H1 (cell line): ENCODE data around the gene APBA2. TPM values are rescaled to one million over a fixed set of nuclear protein-coding genes. Genes with fewer than 3 reads are reported as not detected.

Experiments used
- CTCF ChIA-PET: fragments of 300-600 bp; sonication (Branson Sonifier 250); formaldehyde crosslinking; loops from one replicate; lab custom pipeline; 2021; ENCODE audit not compliant: partially characterized antibody; lab: Charles Lee
- POLR2A ChIA-PET: fragments of 300-600 bp; sonication (Branson Sonifier 250); formaldehyde crosslinking; loops from one replicate; lab custom pipeline; 2021; ENCODE audit warnings: inconsistent platforms; ENCODE audit not compliant: partially characterized antibody; lab: Charles Lee
- DNase-seq, 2 experiments: peaks; one replicate each; pipeline versions ENCODE4 v3.0.0 to v3.0.0-alpha.2; 2010 to 2022; ENCODE audit warnings: low spot score in 2 of 2, low read depth in 1 of 2, mixed read lengths in 1 of 2
- FAIRE-seq: peaks from 2 replicates; lab custom pipeline; 2011; peaks lifted over from hg19 to GRCh38; lab: Jason Lieb, UNC
- H2AFZ ChIP-seq: 2 replicates; pipeline ENCODE4 v1.8.1; 2012; ENCODE audit warnings: low read length, inconsistent platforms
- H2AK5ac ChIP-seq: 2 replicates; pipeline ENCODE4 v1.6.1; 2013; ENCODE audit warnings: low read depth, low read length
- H2BK120ac ChIP-seq: replicated peaks from 2 replicates; pipeline ENCODE3; 2013; ENCODE audit warnings: low read depth, low read length, inconsistent platforms
- H2BK12ac ChIP-seq: 2 replicates; pipeline ENCODE4 v1.6.1; 2013; ENCODE audit warnings: low read depth, low read length
- H2BK15ac ChIP-seq: 2 replicates; pipeline ENCODE4 v1.6.1; 2013; ENCODE audit warnings: low read length
- H2BK20ac ChIP-seq: 2 replicates; pipeline ENCODE4 v1.6.1; 2013; ENCODE audit warnings: low read length
- H2BK5ac ChIP-seq: 2 replicates; pipeline ENCODE4 v1.6.1; 2013; ENCODE audit warnings: low read depth, low read length
- H3K14ac ChIP-seq: 2 replicates; pipeline ENCODE4 v1.6.1; 2013; ENCODE audit warnings: inconsistent platforms; ENCODE audit not compliant: insufficient read length
- H3K18ac ChIP-seq: 2 replicates; pipeline ENCODE4 v1.6.1; 2013; ENCODE audit warnings: low read length; ENCODE audit errors: extremely low read depth
- H3K23ac ChIP-seq: 2 replicates; pipeline ENCODE4 v1.6.1; 2013; ENCODE audit warnings: inconsistent platforms; ENCODE audit not compliant: insufficient read length
- H3K23me2 ChIP-seq: 2 replicates; pipeline ENCODE4 v1.6.1; 2013; ENCODE audit warnings: low read depth, low read length
- H3K27ac ChIP-seq: 2 replicates; pipeline ENCODE4 v1.6.1; 2011; ENCODE audit warnings: low read depth, low read length, inconsistent platforms
- H3K27me3 ChIP-seq, 4 experiments: replicated peaks in 1 of 4; 1 replicate in 1 of 4; 2 replicates in 3 of 4; pipeline versions ENCODE4 v1.6.1 to v1.8.1; 2011 to 2013; ENCODE audit warnings: low read length in 3 of 4, mild to moderate bottlenecking in 3 of 4, inconsistent platforms in 2 of 4, mixed read lengths in 2 of 4, moderate library complexity in 1 of 4; ENCODE audit not compliant: control insufficient read depth in 3 of 4, insufficient read depth in 3 of 4; ENCODE audit errors: extremely low read depth in 1 of 4
- H3K36me3 ChIP-seq, 4 experiments: 2 replicates each; pipeline versions ENCODE4 v1.6.1 to v1.8.1; 2011 to 2013; ENCODE audit warnings: mild to moderate bottlenecking in 4 of 4, low read length in 3 of 4, moderate library complexity in 2 of 4, control low read depth in 1 of 4, inconsistent platforms in 1 of 4; ENCODE audit not compliant: insufficient read depth in 4 of 4, control insufficient read depth in 2 of 4
- H3K4ac ChIP-seq: replicated peaks from 2 replicates; pipeline ENCODE3; 2013; ENCODE audit warnings: low read length, low read depth, mixed read lengths, inconsistent platforms; ENCODE audit not compliant: insufficient read length
- H3K4me1 ChIP-seq, 4 experiments: replicated peaks in 1 of 4; 1 replicate in 1 of 4; 2 replicates in 3 of 4; pipeline versions ENCODE4 v1.6.1 to v1.8.1; 2011 to 2013; ENCODE audit warnings: low read length in 3 of 4, inconsistent platforms in 2 of 4, mixed read lengths in 1 of 4; ENCODE audit not compliant: insufficient read depth in 4 of 4, control insufficient read depth in 3 of 4
- H3K4me2 ChIP-seq, 2 experiments: 2 replicates each; pipeline versions ENCODE4 v1.6.1 to v1.8.1; 2011 to 2013; ENCODE audit warnings: low read depth in 2 of 2, low read length in 2 of 2, control low read depth in 1 of 2, inconsistent platforms in 1 of 2, mild to moderate bottlenecking in 1 of 2; ENCODE audit not compliant: insufficient read depth in 1 of 2
- H3K4me3 ChIP-seq, 4 experiments: fragments of 200-600, 300-600 bp in 1 of 4; sonication (generic), shearing (Covaris generic), sonication (Bioruptor Twin) in 1 of 4; 2 replicates each; pipeline versions ENCODE4 v1.5.1 to v1.8.1; 2011 to 2016; ENCODE audit warnings: low read length in 4 of 4, low read depth in 3 of 4, control low read depth in 2 of 4, inconsistent platforms in 2 of 4, mild to moderate bottlenecking in 2 of 4, mixed read lengths in 1 of 4, moderate library complexity in 1 of 4; ENCODE audit not compliant: insufficient read depth in 2 of 4; ENCODE audit errors: extremely low read depth in 1 of 4
- H3K56ac ChIP-seq: replicated peaks from 2 replicates; pipeline ENCODE3; 2013; ENCODE audit warnings: low read depth, mild to moderate bottlenecking, mixed read lengths, low read length, inconsistent platforms; ENCODE audit not compliant: insufficient read length
- H3K79me1 ChIP-seq: 2 replicates; pipeline ENCODE4 v1.6.1; 2013; ENCODE audit warnings: low read depth, low read length, control low read depth
- H3K79me2 ChIP-seq, 2 experiments: 2 replicates each; pipeline versions ENCODE4 v1.6.1 to v1.8.1; 2012 to 2013; ENCODE audit warnings: low read length in 2 of 2, mild to moderate bottlenecking in 2 of 2, inconsistent platforms in 1 of 2; ENCODE audit not compliant: insufficient read depth in 2 of 2, control insufficient read depth in 1 of 2
- H3K9ac ChIP-seq, 4 experiments: replicated peaks in 1 of 4; 1 replicate in 1 of 4; 2 replicates in 3 of 4; pipeline versions ENCODE4 v1.6.1 to v1.8.1; 2011 to 2013; ENCODE audit warnings: low read depth in 3 of 4, low read length in 3 of 4, control low read depth in 2 of 4, mild to moderate bottlenecking in 2 of 4, moderate library complexity in 2 of 4, inconsistent platforms in 1 of 4; ENCODE audit errors: extremely low read depth in 1 of 4
- H3K9me3 ChIP-seq, 2 experiments: 2 replicates each; pipeline versions ENCODE4 v1.6.1 to v1.8.1; 2012 to 2013; ENCODE audit warnings: mild to moderate bottlenecking in 2 of 2, moderate library complexity in 2 of 2, control low read depth in 1 of 2, inconsistent platforms in 1 of 2, low read depth in 1 of 2, low read length in 1 of 2, mixed read lengths in 1 of 2; ENCODE audit not compliant: insufficient read depth in 2 of 2
- H4K20me1 ChIP-seq, 2 experiments: replicated peaks in 1 of 2; 2 replicates each; pipeline versions ENCODE3 to v1.8.1; 2011 to 2013; ENCODE audit warnings: inconsistent platforms in 2 of 2, low read length in 2 of 2, mild to moderate bottlenecking in 1 of 2; ENCODE audit not compliant: insufficient read depth in 2 of 2, control insufficient read depth in 1 of 2
- H4K5ac ChIP-seq: 2 replicates; pipeline ENCODE4 v1.6.1; 2013; ENCODE audit warnings: low read length, low read depth, mixed read lengths, inconsistent platforms; ENCODE audit not compliant: insufficient read length
- H4K8ac ChIP-seq: 2 replicates; pipeline ENCODE4 v1.8.0; 2013; ENCODE audit warnings: mild to moderate bottlenecking, moderate library complexity, low read length, inconsistent platforms; ENCODE audit not compliant: insufficient read depth; ENCODE audit errors: extremely low read depth
- H4K91ac ChIP-seq: replicated peaks from 2 replicates; pipeline ENCODE3; 2013; ENCODE audit warnings: low read length, mixed read lengths, inconsistent platforms; ENCODE audit not compliant: insufficient read length
- BRCA1 ChIP-seq: IDR thresholded peaks from 2 replicates; pipeline ENCODE4 v1.6.1; 2012; ENCODE audit warnings: low read depth, low read length, improper control_type of control experiment
- EGR1 ChIP-seq: IDR thresholded peaks from 2 replicates; pipeline ENCODE4 v1.6.1; 2011; ENCODE audit warnings: low read depth, low read length, borderline replicate concordance
- KDM1A ChIP-seq: fragments of 200-600, 300-600 bp; sonication (generic); IDR thresholded peaks from 2 replicates; pipeline ENCODE4 v1.7.1; 2016; ENCODE audit warnings: mild to moderate bottlenecking, low read length, borderline replicate concordance
- PHF8 ChIP-seq: fragments of 200-600 bp; sonication (generic); conservative IDR thresholded peaks from 2 replicates; pipeline ENCODE4 v1.7.1; 2012; ENCODE audit warnings: low read depth, mild to moderate bottlenecking, inconsistent platforms, low read length, moderate library complexity
- SUZ12 ChIP-seq: fragments of 200-600 bp; sonication (generic); IDR thresholded peaks from 2 replicates; pipeline ENCODE4 v1.6.1; 2012; ENCODE audit warnings: mild to moderate bottlenecking, inconsistent platforms, low read length, moderate library complexity, mixed read lengths
- WGBS, 2 experiments: shearing (Covaris generic) in 1 of 2; methylation state at CpG; one replicate each; pipeline versions ENCODE4 v1.1.6 to v1.1.7; 2013 to 2015; ENCODE audit warnings: low lambda C conversion rate in 2 of 2, mixed read lengths in 2 of 2, inconsistent platforms in 1 of 2, low coverage in 1 of 2, missing lambda C conversion rate in 1 of 2; ENCODE audit not compliant: insufficient replicate concordance in 2 of 2, insufficient coverage in 1 of 2, insufficient read length in 1 of 2; ENCODE audit errors: extremely low coverage in 1 of 2, missing lambda C conversion rate in 1 of 2; 5-methylcytosine and 5-hydroxymethylcytosine counted together
- polyA plus RNA-seq, 7 experiments: library from polyadenylated mRNA; depleted of rRNA in 3 of 7; stranded (reverse) in 5 of 7; unstranded in 2 of 7; fragments of >200 nt in 5 of 7; fragments of 200-250 nt in 2 of 7; gene quantifications; 1 replicate in 5 of 7; 2 replicates in 1 of 7; 4 replicates in 1 of 7; pipeline versions ENCODE4 v1.2.1 to v1.2.3, GENCODE V29; 2011 to 2013; ENCODE audit warnings: missing spikeins in 2 of 7, mixed read lengths in 2 of 7
- total RNA-seq: library from RNA; stranded (reverse); fragmentation: NEBNext Ultra II Directional; extraction: Animal tissue kit (Norgen Biotek cat#: 25700); gene quantifications from 2 replicates; pipeline ENCODE4 v1.2.1, GENCODE V29; 2021

Gene APBA2
- total and polyA plus RNA-seq, 2 of the 8 experiments (the other 6 are each of a cell fraction or from before 2014, with no cell fraction given), result 15.5 to 19.0 TPM

- H3K36me3 ChIP-seq, result no peaks in the 10 kb centered on the region
- no peak for TF ChIP-seq SUZ12
- TF ChIP-seq PHF8, result no peak
- no peak for TF ChIP-seq KDM1A
- TF ChIP-seq EGR1, result no peak
- TF ChIP-seq BRCA1, result no peak
- TF ChIP-seq, all 59 proteins: peak for 0
- no peak for FAIRE-seq
- 93% methylated on average over 3 of the region's 3 CpGs; no CpG with 5 or more reads in 1 of the 2 experiments for WGBS, 2 experiments
- Histone ChIP-seq H3K4me1 (peaks cover 5 to 11% (median 8%) of the 10 kb centered on the region in 4 experiments; a peak in 6 of 7 replicates), H3K23ac (no peak overlapping the region), H3K56ac (no peak overlapping the region), H4K5ac (no peak overlapping the region), H4K20me1 (no peaks in the 10 kb centered on the region), H3K27ac (no peak overlapping the region), H3K79me2 (no peaks in the 10 kb centered on the region), H3K9me3 (no peaks in the 10 kb centered on the region), H3K4me2 (no peak overlapping the region), H3K4me3 (no peak overlapping the region), H4K91ac (no peak overlapping the region), H2BK12ac (no peak overlapping the region), H3K79me1 (no peaks in the 10 kb centered on the region), H2AK5ac (no peak overlapping the region), H3K27me3 (peaks cover 6 to 20% (median 19%) of the 10 kb centered on the region in 4 experiments; a peak in 6 of 7 replicates), H3K23me2 (no peaks in the 10 kb centered on the region; the same call in 1 of the 2 replicates), H2AFZ (no peak overlapping the region), H3K18ac (no peak overlapping the region), H2BK120ac (no peak overlapping the region), H4K8ac (no peak overlapping the region), H2BK20ac (no peak overlapping the region), H3K14ac (no peak overlapping the region), H3K9ac (no peak overlapping the region), H2BK5ac (no peak overlapping the region), H2BK15ac (no peak overlapping the region), H3K4ac (no peak overlapping the region)
- POLR2A ChIA-PET, result no interaction called here
- CTCF ChIA-PET, result interaction anchor here (1.1 to 2.4 kb wide), 4 partner anchors 9 to 239 kb away, joined by 3 to 7 read pairs (median 3); no protein-coding TSS in a partner anchor
- DNase-seq, result no peak
These were observed 4.6 kb upstream of the APBA2 start for GRCh38 chr15:28881170-28881569.
